Measurements from ENCODE around the gene CNOT6. TPM values are rescaled to one million over a fixed set of nuclear protein-coding genes. Genes with fewer than 3 reads are reported as not detected.

Gene CNOT6
- total RNA-seq, 1 donor from 2014 or later = 21.7 TPM

- ATAC-seq (no peak), DNase-seq (no peak)
- Histone ChIP-seq H3K9me3 (no peaks in the 10 kb centered on the region), H3K4me1 (no peaks in the 10 kb centered on the region), H3K4me3 (no peak overlapping the region), H3K27ac (no peak overlapping the region), H3K36me3 (no peaks in the 10 kb centered on the region), H3K27me3 (no peaks in the 10 kb centered on the region)
- TF ChIP-seq CTCF (IDR thresholded peaks at IDR 0.05) = no peak
- intact Hi-C loops (cut with DNase I) = no loop called here
These were observed 132.6 kb downstream of the CNOT6 start for GRCh38 chr5:180626661-180627385.

GRCh38 chr5:180627386-180628120, 133.4 kb downstream of the CNOT6 start:
- no peak for TF ChIP-seq CTCF (IDR thresholded peaks at IDR 0.05)
- Histone ChIP-seq H3K4me3 (no peak overlapping the region), H3K4me1 (no peaks in the 10 kb centered on the region), H3K27ac (no peak overlapping the region), H3K27me3 (no peaks in the 10 kb centered on the region), H3K9me3 (no peaks in the 10 kb centered on the region), H3K36me3 (no peaks in the 10 kb centered on the region)
- no peak for ATAC-seq
- intact Hi-C loops (cut with DNase I) = no loop called here
- no peak for DNase-seq

Other genes starting within 250 kb of the CNOT6 start
- gene MAPK9, start 202.3 kb upstream of the CNOT6 start, total RNA-seq = 39.5 TPM
- gene GFPT2, start 141.0 kb upstream of the CNOT6 start, total RNA-seq = 20.4 TPM
- 86.9 TPM for gene SCGB3A1, start 97.1 kb downstream of the CNOT6 start, total RNA-seq
- gene FLT4, start 155.2 kb downstream of the CNOT6 start, total RNA-seq = 38.6 TPM
- not detected for gene OR2Y1, start 245.7 kb downstream of the CNOT6 start, total RNA-seq

Measured in upper lobe of right lung (tissue), 1 donor.